Mesenchymal stem cell (in vitro differentiated cells and primary cell): ENCODE results near the gene AMPD2.

ENCODE experiments used
- DNase-seq: peaks from one replicate; pipeline ENCODE4 v3.0.0-alpha.2; 2013
- H2AFZ ChIP-seq: one replicate; pipeline ENCODE4 v1.6.1; 2013; ENCODE audit warnings: low read depth, mild to moderate bottlenecking, control low read depth, inconsistent platforms, low read length, moderate library complexity
- H2AK5ac ChIP-seq: 2 replicates; pipeline ENCODE4 v1.6.1; 2013; ENCODE audit warnings: low read length, moderate library complexity, mild to moderate bottlenecking, inconsistent platforms; ENCODE audit not compliant: severe bottlenecking
- H2BK120ac ChIP-seq: one replicate; pipeline ENCODE4 v1.6.1; 2013; ENCODE audit warnings: low read depth, mild to moderate bottlenecking, inconsistent platforms, low read length, moderate library complexity
- H2BK12ac ChIP-seq, 2 experiments: one replicate each; pipeline ENCODE4 v1.6.1; 2013; ENCODE audit warnings: inconsistent platforms in 2 of 2, low read length in 2 of 2, mild to moderate bottlenecking in 2 of 2, moderate library complexity in 2 of 2, control low read depth in 1 of 2
- H2BK15ac ChIP-seq: one replicate; pipeline ENCODE4 v1.6.1; 2013; ENCODE audit warnings: mild to moderate bottlenecking, low read depth, inconsistent platforms; ENCODE audit not compliant: poor library complexity, severe bottlenecking
- H2BK5ac ChIP-seq: 2 replicates; pipeline ENCODE4 v1.6.1; 2013; ENCODE audit warnings: low read depth, mild to moderate bottlenecking, low read length, control low read depth, inconsistent platforms; ENCODE audit not compliant: poor library complexity, severe bottlenecking
- H3K14ac ChIP-seq, 2 experiments: one replicate each; pipeline ENCODE4 v1.6.1; 2013; ENCODE audit warnings: inconsistent platforms in 2 of 2, low read length in 2 of 2, control low read depth in 1 of 2, mild to moderate bottlenecking in 1 of 2, moderate library complexity in 1 of 2
- H3K18ac ChIP-seq, 2 experiments: one replicate each; pipeline ENCODE4 v1.6.1; 2013; ENCODE audit warnings: inconsistent platforms in 2 of 2, low read length in 2 of 2, control low read depth in 1 of 2, low read depth in 1 of 2, mild to moderate bottlenecking in 1 of 2
- H3K23ac ChIP-seq, 2 experiments: one replicate each; pipeline ENCODE4 v1.6.1; 2013; ENCODE audit warnings: inconsistent platforms in 2 of 2, low read length in 2 of 2, mild to moderate bottlenecking in 2 of 2, moderate library complexity in 2 of 2, control low read depth in 1 of 2
- H3K27ac ChIP-seq: 2 replicates; pipeline ENCODE4 v1.5.1; 2013; ENCODE audit warnings: mild to moderate bottlenecking, moderate library complexity, low read length, control low read depth, inconsistent platforms; ENCODE audit not compliant: poor library complexity, severe bottlenecking
- H3K27me3 ChIP-seq, 2 experiments: 2 replicates each; pipeline versions ENCODE4 v1.6.1 to v1.7.0; 2013; ENCODE audit warnings: low read length in 2 of 2, mild to moderate bottlenecking in 2 of 2, moderate library complexity in 2 of 2, control low read depth in 1 of 2, inconsistent platforms in 1 of 2; ENCODE audit not compliant: control insufficient read depth in 1 of 2, insufficient read depth in 1 of 2
- H3K36me3 ChIP-seq, 2 experiments: 2 replicates each; pipeline versions ENCODE4 v1.6.1 to v1.7.0; 2013; ENCODE audit warnings: low read length in 2 of 2, control low read depth in 1 of 2, inconsistent platforms in 1 of 2, low read depth in 1 of 2, mild to moderate bottlenecking in 1 of 2; ENCODE audit not compliant: insufficient read depth in 2 of 2, control insufficient read depth in 1 of 2
- H3K4ac ChIP-seq, 2 experiments: one replicate each; pipeline ENCODE4 v1.6.1; 2013; ENCODE audit warnings: inconsistent platforms in 2 of 2, low read length in 2 of 2, mild to moderate bottlenecking in 2 of 2, moderate library complexity in 2 of 2, control low read depth in 1 of 2, low read depth in 1 of 2
- H3K4me1 ChIP-seq: 2 replicates; pipeline ENCODE4 v1.6.1; 2013; ENCODE audit warnings: low read depth, low read length, control low read depth; ENCODE audit not compliant: control insufficient read depth, insufficient read depth
- H3K4me2 ChIP-seq: 2 replicates; pipeline ENCODE4 v1.6.1; 2013; ENCODE audit warnings: low read length, mild to moderate bottlenecking, inconsistent platforms; ENCODE audit not compliant: poor library complexity, severe bottlenecking
- H3K4me3 ChIP-seq, 2 experiments: 2 replicates each; pipeline versions ENCODE4 v1.5.1 to v1.7.0; 2013; ENCODE audit warnings: low read length in 2 of 2, mild to moderate bottlenecking in 2 of 2, control low read depth in 1 of 2, low read depth in 1 of 2; ENCODE audit not compliant: insufficient read depth in 1 of 2
- H3K79me1 ChIP-seq: replicated peaks from 2 replicates; pipeline ENCODE4 v1.6.1; 2013; ENCODE audit warnings: mild to moderate bottlenecking, control low read depth, low read length, inconsistent platforms; ENCODE audit not compliant: poor library complexity, severe bottlenecking
- H3K9ac ChIP-seq: 2 replicates; pipeline ENCODE4 v1.7.0; 2013; ENCODE audit warnings: mild to moderate bottlenecking, low read length, moderate library complexity
- H3K9me3 ChIP-seq: 2 replicates; pipeline ENCODE4 v1.7.0; 2013; ENCODE audit warnings: mild to moderate bottlenecking, low read length; ENCODE audit not compliant: control insufficient read depth
- H4K8ac ChIP-seq: one replicate; pipeline ENCODE4 v1.6.1; 2013; ENCODE audit warnings: inconsistent platforms, mild to moderate bottlenecking, low read length, moderate library complexity
- H4K91ac ChIP-seq: one replicate; pipeline ENCODE4 v1.6.1; 2013; ENCODE audit warnings: mild to moderate bottlenecking, low read length, inconsistent platforms
- WGBS: methylation state at CpG from one replicate; pipeline ENCODE4 v1.1.7; 2013; ENCODE audit warnings: mixed read lengths; 5-methylcytosine and 5-hydroxymethylcytosine counted together

Gene AMPD2

GRCh38 chr1:109636201-109636952, 16.7 kb downstream of the AMPD2 start:
- no peak overlapping the region for H3K18ac ChIP-seq
- no peak overlapping the region for H3K4me2 ChIP-seq
- H3K9ac ChIP-seq: no peak overlapping the region
- H3K27ac ChIP-seq: no peak overlapping the region
- no peak overlapping the region for H2AFZ ChIP-seq
- peak overlapping the region; percentile 6 for H2BK15ac ChIP-seq
- peaks cover 16% of the 10 kb centered on the region for H3K79me1 ChIP-seq
- no peaks in the 10 kb centered on the region for H3K9me3 ChIP-seq
- H3K27me3 ChIP-seq: no peaks in the 10 kb centered on the region
- peak overlapping the region in 1 of 2 experiments; percentile 2 for H3K4me3 ChIP-seq
- H3K4me1 ChIP-seq: peaks cover 9% of the 10 kb centered on the region
- peak overlapping the region; percentile 59 for H4K91ac ChIP-seq
- DNase-seq: peak; percentile 69
- peaks cover 11 to 17% of the 10 kb centered on the region in 2 experiments for H3K36me3 ChIP-seq
- peak overlapping the region; percentile 53 for H4K8ac ChIP-seq
- no peak overlapping the region for H3K4ac ChIP-seq
- H2BK12ac ChIP-seq: peak overlapping the region in 1 of 2 experiments; percentile 37
- no peak overlapping the region for H2BK120ac ChIP-seq
- H3K14ac ChIP-seq: no peak overlapping the region
- no peak overlapping the region for H2BK5ac ChIP-seq
- H3K23ac ChIP-seq: no peak overlapping the region
- H2AK5ac ChIP-seq: peak overlapping the region; percentile 18
- 52% methylated on average over 8 of the region's 9 CpGs for WGBS

DNA sequence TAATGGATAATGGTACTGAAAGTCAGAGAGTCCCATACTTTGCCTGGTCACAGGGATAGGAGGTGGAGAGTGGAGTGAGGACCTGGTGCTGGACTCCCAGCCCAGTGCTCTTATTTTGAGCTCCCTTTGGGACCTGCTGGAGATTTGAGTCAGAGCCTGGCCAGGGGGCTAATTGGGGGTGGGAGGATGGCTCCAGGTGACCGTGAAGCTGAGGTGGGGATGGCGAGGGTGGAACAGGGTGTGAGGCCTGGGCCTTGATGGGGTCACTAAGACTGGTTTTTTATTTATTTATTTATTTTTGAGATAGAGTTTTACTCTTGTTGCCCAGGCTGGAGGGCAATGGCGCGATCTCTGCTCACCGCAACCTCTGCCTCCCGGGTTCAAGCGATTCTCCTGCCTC, 17.8 kb downstream of the AMPD2 start:
- no peak overlapping the region for H3K27ac ChIP-seq
- H3K4ac ChIP-seq: no peak overlapping the region
- no peak overlapping the region for H2AFZ ChIP-seq
- H2BK120ac ChIP-seq: no peak overlapping the region
- no peak overlapping the region for H3K23ac ChIP-seq
- H3K9ac ChIP-seq: no peak overlapping the region
- no peaks in the 10 kb centered on the region for H3K9me3 ChIP-seq
- peak overlapping the region; percentile 46 for H2BK15ac ChIP-seq
- H2BK12ac ChIP-seq: no peak overlapping the region
- no peak overlapping the region for H3K18ac ChIP-seq
- H3K4me2 ChIP-seq: no peak overlapping the region
- no peak overlapping the region for H3K14ac ChIP-seq
- DNase-seq: no peak
- no peak overlapping the region for H4K91ac ChIP-seq
- no peak overlapping the region for H4K8ac ChIP-seq
- no peak overlapping the region for H2AK5ac ChIP-seq
- H3K4me1 ChIP-seq: peaks cover 9% of the 10 kb centered on the region
- H3K79me1 ChIP-seq: peaks cover 7% of the 10 kb centered on the region
- H2BK5ac ChIP-seq: no peak overlapping the region
- no peaks in the 10 kb centered on the region for H3K27me3 ChIP-seq
- H3K4me3 ChIP-seq: no peak overlapping the region
- H3K36me3 ChIP-seq: peaks cover under 1 to 6% of the 10 kb centered on the region in 2 experiments
- WGBS: 94% methylated on average over 7 of the region's 7 CpGs

GRCh38 chr1:109639063-109639840, 19.6 kb downstream of the AMPD2 start:
- Histone ChIP-seq H2BK12ac (no peak overlapping the region), H3K27ac (no peak overlapping the region), H3K4ac (no peak overlapping the region), H2BK5ac (no peak overlapping the region), H4K8ac (no peak overlapping the region), H3K9ac (no peak overlapping the region), H3K79me1 (peaks cover under 1% of the 10 kb centered on the region), H3K9me3 (no peaks in the 10 kb centered on the region), H3K27me3 (no peaks in the 10 kb centered on the region), H3K4me3 (no peak overlapping the region), H3K14ac (peak overlapping the region in 1 of 2 experiments; percentile 75), H2BK15ac (no peak overlapping the region), H4K91ac (no peak overlapping the region), H3K18ac (no peak overlapping the region), H3K36me3 (no peaks in the 10 kb centered on the region), H2AFZ (no peak overlapping the region), H3K4me2 (no peak overlapping the region), H2BK120ac (no peak overlapping the region), H3K23ac (no peak overlapping the region), H3K4me1 (peaks cover 14% of the 10 kb centered on the region), H2AK5ac (no peak overlapping the region)
- no peak for DNase-seq
- 86% methylated on average over 7 of the region's 9 CpGs for WGBS

DNA sequence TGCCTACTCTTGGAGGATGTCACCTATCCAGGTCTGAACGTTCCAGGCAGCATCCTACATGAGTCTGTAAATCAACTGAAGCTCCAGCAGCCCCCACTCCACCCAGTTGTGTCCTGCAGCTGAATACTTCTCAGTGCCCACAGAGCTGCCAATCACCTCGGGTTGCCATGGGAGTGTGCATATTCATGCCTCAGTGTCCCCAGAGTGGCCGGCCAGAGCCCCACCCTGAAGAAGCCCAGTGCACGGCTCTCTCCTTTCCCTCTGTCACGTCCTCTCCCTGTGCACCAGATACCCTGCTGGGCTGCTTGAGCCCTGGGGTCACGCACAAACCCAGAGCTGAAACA, 20.2 kb downstream of the AMPD2 start:
- H3K36me3 ChIP-seq: no peaks in the 10 kb centered on the region
- no peak overlapping the region for H4K8ac ChIP-seq
- H3K23ac ChIP-seq: no peak overlapping the region
- H2AK5ac ChIP-seq: no peak overlapping the region
- H3K4ac ChIP-seq: no peak overlapping the region
- no peak overlapping the region for H3K18ac ChIP-seq
- H4K91ac ChIP-seq: no peak overlapping the region
- H3K9me3 ChIP-seq: no peaks in the 10 kb centered on the region
- H2BK120ac ChIP-seq: no peak overlapping the region
- no peak overlapping the region for H3K27ac ChIP-seq
- H3K27me3 ChIP-seq: no peaks in the 10 kb centered on the region
- no peak overlapping the region for H3K4me3 ChIP-seq
- H3K9ac ChIP-seq: no peak overlapping the region
- 67% methylated on average over 4 of the region's 6 CpGs for WGBS
- no peak for DNase-seq
- no peak overlapping the region for H2BK15ac ChIP-seq
- H3K4me1 ChIP-seq: peaks cover 16% of the 10 kb centered on the region
- no peak overlapping the region for H3K4me2 ChIP-seq
- no peak overlapping the region for H2BK5ac ChIP-seq
- no peaks in the 10 kb centered on the region for H3K79me1 ChIP-seq
- H3K14ac ChIP-seq: no peak overlapping the region
- H2AFZ ChIP-seq: no peak overlapping the region
- no peak overlapping the region for H2BK12ac ChIP-seq
